ENCODE results near the gene MAGI2.
A peak's percentile ranks its signal among the peaks of the same experiment; 100 is the strongest.

MAGI2 gene

DNA sequence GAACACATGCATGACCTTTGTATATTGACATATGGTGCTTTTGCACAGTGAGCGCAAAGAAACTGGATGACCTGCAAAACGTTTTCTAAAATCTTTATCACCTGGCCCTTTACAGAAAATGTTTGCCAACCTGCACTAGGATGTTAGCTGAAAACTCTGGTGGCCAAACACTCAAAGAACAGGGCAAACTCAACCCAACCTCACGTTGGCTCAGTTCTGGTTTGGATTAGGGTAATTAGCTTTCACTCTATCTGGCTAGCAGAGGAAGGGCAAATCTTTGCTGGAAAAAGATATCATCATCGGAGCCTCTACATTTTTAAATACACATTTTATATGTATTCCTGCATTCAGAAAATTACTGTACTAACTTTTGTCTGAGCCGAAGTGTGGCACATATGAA lies 966.0 kb downstream of the MAGI2 start:
- DNase-seq (ENCODE audit: low spot score) = no peak

DNA sequence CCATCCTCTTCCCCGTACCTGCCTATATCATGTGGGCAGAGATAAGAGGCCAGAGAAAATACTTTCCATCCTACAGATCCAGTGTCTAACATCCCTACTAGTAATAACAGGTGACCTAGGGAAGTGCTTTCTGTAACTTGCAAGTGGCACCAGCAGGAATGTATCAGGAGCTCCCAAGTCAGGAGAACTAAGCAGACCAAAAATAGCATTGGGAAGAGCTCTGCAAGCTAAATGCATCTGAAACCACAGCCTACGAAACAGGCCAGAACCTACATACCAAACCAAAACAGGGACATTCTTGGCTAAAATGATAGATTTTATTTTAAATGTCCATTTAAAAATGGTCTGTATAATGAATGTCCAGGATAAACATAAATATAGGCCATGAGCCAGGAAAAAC lies 974.1 kb downstream of the MAGI2 start:
- DNase-seq (ENCODE audit: low spot score) = no peak

DNA sequence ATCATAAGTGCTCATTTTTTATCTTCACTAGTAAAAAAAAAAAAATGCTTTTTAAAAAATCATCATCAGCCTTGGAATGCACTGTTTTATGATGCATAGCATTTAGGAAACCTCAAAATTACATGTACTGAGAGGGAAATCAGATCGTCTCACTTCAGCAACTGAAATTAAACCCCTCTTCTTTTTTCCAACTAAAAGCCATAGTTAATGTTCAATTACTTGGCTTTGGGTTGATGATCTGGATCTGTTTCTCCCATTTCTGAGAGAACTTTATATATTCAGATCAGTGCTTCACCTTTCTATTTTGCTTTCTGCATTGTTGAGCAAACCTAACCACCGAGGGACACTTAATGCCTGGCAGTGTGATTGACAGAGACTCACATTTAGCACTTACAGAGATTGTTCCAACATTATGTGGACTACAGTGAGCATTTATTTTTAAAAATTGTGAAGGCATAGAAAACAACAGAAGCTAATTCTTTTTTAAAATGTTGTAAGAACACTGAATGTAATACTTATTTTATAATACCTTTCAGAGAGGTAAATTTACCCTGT lies 976.5 kb downstream of the MAGI2 start:
- no peak for DNase-seq (ENCODE audit: low spot score)

DNA sequence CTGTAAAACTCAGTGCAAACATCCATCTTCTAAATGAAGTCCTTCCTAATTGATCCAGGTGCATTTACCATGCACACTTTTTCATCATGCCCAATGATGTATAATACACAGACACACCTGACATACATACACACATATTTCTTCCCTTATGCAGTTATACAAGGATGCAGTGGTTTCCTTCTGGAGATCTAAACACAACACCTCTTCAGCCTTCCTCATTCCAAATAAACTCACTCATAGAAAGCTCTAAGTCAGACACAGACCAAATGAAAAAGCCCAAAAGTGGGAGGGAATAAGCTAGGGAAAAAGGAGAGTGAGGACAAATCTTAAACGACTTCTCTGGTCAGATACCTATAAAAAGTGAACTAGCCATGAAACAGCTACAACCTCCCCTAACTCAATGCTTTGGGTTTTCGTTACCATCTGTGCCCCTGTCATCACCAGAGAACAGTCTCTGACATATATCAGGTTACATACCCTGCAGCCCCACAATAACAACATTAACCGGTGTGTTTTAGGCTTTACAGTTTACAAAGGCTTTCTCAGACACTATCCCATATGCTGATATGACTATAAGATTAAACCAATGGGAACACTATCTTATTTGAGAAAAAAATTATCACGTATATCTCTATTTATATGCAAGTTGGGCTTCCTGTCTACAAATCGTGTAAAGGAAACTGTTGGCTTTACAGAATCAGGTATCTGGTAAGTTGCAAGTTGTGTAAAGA lies 979.7 kb downstream of the MAGI2 start:
- DNase-seq (ENCODE audit: low spot score) = no peak

DNA sequence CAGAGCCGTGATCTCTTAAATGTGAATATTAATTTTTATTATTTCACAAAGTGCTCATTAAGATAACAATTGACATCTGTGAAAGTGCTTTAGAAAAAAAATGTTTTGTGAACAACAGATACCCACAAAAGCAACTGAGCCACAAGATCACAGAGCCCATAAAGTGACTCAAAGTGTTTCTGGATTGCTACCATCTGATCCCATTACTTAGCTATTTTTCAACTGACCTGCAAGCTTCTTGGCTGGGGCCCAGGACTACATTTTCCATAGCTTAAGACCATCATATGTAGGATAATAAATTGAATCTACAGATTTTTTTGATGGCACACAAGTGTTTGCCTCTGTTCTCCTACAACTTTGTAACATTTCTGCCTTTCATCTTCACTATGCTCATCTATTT lies 980.4 kb downstream of the MAGI2 start:
- DNase-seq (ENCODE audit: low spot score) = no peak

DNA sequence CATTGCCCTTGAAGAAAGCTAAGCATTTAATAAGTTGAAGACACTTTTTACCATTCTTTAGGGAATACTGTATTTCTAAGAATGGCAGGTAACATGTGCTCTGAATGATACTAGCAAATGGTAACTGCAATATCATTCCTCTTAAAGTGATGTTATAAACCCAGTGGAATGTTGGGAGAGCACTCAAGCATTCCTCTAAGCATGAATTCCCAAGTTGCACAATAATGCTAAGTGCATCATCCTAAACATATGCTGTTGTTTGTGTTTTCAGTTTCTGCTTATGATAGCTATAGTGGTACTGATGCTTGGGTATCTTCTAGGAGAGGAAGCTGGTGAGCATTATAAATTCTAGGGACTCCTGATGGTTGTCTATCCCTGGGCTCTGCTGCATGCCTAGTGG lies 980.9 kb downstream of the MAGI2 start:
- DNase-seq (ENCODE audit: low spot score) = no peak

DNA sequence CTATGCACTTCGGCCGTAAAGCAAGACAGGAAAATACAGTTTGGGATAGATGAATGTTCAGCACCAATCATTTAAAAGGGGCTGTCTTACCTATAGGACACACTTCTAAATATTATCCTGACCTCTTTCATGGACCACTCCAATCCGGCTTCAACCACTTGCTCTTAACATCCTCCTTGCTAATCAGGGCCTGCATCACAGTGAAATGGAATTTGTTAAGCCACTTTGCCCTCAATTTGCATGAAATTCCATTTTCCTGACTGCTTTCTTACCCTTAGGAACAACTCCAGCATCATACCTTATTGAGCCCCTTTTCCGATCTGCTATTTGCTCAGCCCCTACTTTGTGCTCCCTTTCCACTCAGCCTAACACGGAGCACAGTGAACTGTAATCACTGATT lies 987.6 kb downstream of the MAGI2 start:
- DNase-seq (ENCODE audit: low spot score) = no peak

DNA sequence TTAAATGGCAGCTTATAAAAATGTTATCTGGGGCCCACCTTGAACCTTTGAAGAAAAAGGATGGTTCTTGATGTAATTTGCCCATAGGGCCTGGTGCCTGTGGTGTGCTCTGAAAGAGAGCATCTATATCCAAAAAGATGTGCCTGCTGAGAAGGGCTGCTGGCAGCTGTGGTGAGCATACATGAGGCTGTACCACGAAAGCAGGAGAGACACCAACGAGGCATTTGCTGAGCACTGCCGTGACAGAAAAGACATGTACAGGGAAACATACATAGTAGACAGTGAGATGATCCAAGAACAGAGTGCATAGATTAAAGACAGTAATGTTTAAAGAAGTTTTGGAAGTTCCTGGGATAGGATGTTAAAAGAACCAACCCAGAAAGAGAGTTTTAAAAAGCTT lies 990.4 kb downstream of the MAGI2 start:
- DNase-seq (ENCODE audit: low spot score) = no peak

DNA sequence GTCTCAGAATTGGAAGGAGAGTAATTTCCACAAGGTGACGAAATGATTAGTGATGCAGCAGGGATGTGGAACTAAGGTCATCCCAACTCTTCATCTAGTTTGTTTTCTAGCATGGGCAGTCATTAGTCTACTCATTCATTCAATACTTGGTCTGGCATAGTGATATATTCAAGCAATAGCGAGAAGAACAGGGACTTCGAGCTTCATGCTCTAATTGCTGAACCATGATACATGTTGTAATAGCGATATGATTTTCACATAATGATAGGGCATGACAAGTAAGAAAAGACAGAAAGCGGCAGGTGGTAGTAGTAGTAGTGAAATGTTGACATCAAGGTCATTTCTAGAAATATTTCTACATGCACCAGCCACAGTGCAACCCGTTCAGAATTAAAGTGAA lies 1002.8 kb downstream of the MAGI2 start:
- no peak for DNase-seq (ENCODE audit: low spot score)

DNA sequence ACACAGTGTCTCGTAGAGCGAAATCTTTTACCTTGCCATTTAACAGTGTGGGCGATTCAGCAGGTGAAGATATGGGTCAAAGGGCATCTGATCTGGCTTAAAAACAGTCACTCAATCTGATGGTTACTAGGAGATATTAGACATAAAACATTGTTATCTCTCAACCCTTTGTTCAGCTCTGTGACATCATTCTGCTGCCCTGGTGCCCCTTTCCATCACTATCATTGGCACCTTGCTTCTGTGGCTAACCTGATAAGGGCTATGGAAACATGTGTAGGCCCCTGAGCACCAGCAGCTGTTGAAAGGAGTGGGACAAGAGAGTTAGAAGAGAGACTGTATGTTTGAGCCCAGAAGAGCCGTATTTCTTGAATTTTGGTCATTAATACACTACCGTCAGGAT lies 1004.6 kb downstream of the MAGI2 start:
- no peak for DNase-seq (ENCODE audit: low spot score)

DNA sequence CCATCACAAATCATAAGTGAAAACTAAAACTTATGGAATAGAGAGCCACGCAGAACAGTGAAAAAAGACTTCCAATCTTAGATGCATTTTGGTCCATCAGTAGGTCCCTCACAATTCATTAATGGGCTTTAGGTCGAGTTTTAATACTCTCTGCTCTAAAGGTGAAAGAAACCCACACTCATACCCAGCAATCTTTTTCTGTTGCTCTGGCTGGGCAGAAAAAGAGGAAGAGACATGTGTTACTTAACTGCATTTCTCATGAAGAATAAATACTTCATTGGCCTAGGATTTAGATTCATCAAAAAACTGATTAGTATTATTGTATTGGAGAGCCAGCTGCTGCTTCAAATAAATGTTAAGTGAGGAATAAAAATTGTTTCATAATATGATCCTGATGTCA lies 1009.2 kb downstream of the MAGI2 start:
- no peak for DNase-seq (ENCODE audit: low spot score)

DNA sequence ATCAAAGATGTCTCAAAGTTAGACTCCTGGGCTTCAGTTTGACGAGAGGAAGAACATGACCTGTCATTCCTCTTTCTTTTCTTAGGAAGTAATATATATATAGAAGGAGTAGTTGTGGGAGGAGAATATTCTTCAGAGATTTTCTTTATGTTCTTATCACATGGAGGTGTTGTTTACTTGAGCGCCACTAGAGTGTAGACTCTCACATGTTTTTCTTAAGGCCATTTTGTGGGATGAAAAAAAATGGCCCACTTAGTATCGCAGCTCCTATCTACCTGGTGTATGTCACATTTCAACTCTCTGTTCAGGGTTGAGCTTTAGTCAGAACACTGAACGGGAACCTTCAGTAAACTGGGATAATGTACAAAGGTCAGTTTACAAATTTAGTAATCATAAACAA lies 1009.7 kb downstream of the MAGI2 start:
- no peak for DNase-seq (ENCODE audit: low spot score)

DNA sequence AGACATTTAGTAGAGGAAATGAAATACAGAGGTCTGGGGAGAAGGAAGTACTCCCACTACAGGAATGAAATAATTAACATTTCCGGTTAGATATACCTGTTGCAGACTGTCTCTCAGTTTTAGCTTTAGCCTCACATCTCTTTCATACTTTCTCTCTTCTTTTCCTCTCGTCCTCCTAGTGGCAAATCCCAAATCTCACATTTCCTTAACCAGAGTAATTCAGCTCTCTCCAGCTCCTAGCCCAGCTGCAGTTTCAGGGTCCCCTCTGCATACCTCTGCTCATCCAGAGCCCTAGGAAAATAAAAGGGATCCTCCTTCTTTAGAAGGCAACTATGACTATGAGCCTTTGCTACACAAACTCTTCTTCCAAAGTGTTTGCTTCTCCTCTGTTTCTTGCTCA lies 1011.7 kb downstream of the MAGI2 start:
- DNase-seq (ENCODE audit: low spot score) = no peak

DNA sequence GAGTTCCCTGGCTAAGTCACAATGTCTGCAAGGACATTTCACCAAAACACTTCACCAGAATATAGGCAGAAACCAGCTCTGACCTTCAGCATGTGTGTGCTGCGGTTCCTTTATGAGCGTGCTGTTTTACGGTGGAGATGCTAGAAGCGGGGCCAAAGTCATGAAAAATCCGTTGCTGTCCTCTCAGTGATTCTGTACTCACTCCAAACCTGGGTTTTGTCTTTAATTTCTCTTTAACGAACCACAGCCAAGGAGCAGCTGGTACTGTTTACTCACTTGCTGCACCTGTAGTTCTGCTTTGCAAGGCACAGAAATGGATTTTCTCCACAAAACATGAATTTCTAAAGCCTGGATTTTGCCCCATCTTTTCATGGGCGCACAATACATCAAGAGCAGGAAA lies 1015.0 kb downstream of the MAGI2 start:
- DNase-seq (ENCODE audit: low spot score) = no peak

DNA sequence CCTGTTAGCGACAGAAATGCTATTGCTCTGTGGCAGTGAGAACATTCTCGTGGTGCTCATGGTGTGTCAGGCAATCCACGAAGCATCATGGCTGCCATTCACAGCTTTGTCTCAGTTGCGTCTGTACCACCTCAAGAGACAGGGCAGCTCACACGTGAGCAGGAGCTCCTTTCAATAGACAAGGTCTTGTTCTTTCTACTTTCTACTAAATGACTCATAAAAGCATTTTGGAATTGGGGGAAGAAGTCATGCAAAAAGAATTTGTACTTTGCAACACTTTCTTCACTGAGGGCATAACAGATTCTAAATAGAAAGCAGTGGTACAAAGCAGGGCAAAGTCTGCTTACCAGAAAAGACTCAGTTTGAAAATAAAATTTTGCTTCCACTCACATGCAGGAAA lies 1016.3 kb downstream of the MAGI2 start:
- DNase-seq (ENCODE audit: low spot score) = no peak

DNA sequence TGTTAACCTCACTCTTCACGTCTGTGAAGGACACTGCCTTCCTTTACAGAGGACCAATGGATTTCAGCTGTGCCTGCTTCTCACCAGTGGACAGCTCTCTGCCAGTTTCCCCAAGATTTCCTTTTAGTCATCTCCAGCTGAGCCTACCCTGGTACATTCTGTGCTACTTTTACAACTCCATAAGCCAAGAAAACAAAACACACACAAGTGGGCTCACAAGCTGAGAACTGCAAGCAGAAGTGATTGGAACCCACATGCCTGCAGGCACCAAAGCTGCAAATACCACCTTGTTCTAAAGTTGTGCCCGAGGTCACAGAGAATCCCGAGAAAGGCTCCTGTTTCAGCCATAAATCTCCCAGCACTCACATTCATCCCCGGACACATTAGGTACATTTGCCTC lies 1018.1 kb downstream of the MAGI2 start:
- DNase-seq (ENCODE audit: low spot score) = no peak

DNA sequence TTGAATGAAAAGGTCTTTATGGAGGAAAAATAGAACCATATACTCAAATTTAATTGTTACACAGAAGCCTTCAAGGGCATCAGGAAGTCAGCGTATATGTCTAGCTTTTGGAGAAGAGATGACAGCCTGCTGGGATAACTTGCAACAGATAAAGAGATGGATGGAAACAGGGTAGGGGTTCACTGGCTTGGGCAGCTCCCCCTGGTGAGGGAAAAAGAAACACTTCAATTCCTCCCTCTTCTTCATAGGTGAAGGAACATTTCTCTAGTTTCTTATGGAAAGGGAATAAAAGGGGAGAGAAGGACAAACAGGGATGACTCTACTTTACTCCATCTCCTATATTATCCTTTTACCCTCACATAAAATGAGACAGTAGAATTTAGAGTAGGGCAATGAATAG lies 1019.2 kb downstream of the MAGI2 start:
- DNase-seq (ENCODE audit: low spot score) = no peak

DNA sequence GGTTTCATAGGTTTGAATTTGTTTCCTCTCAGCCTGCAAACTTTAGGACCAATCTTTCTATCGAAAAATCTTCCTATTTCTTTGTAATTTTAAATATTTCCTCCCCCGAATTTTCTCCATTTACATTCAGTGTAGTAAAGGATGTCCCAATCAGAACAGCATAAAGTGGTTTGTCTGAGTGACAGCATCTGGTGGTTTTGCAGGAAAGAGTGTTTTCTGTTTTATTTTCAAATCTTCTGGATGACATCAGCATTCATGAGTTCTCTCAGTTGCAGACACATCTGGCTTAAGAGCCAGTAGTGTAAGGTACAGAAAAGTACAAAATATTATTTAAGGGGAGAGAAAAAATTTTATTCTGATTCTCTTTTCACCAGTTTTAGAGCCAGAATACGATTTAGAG lies 1020.0 kb downstream of the MAGI2 start:
- DNase-seq (ENCODE audit: low spot score) = no peak

DNA sequence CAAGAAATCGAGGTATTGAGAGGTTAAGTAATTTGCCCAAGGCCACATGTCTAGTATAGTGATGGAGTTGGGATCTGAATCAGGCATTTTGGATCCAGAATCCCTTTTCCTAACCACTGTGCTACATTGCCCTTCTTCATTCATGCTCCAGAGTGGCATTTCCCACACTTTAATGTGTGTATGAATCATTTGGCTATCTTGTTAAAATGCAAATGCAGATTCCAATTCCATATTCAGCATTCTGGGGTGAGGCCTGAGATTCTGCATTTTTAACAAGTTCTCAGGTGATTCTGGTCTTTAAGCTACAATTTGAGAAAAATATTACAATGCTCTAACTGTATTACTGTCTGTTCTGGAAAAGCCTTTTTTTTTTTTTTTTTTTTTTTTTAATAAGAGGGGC lies 1023.6 kb downstream of the MAGI2 start:
- no peak for DNase-seq (ENCODE audit: low spot score)

DNA sequence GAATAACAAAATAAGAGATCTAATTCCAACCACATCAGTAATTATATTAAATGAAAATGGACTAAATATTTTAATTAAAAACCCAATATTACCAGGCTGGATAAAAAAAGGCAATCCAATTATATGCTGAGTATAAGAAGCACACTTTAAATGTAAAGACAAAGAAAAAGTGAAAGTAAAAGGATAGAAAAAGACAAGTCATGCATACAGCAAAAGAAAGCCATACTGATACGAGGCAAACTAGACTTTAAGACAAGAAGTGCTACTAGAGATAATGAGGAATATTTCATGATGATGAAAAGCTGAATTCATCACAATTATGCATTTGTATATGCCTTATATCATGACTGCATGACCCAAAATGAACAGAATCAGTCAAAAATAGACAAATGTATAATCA lies 1026.3 kb downstream of the MAGI2 start:
- no peak for DNase-seq (ENCODE audit: low spot score)

DNA sequence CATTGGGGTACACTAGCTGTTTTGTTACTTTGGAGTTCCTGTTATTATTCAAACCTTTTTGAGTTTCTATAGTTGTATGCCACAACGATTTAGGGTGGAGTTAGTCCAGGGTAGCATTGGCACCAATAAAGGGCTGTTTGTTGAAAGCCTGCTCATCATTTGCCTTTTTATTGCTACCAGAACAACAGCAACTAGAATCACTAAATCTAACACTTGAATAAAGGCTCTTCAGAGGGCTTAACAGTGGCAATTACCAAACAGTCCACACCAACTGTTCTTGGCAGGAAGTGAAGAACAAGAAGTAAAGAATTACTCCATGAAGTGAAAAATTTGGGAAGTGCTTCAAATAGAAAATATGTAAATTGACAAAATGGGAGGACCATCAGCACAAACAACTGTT lies 1033.5 kb downstream of the MAGI2 start:
- peak; percentile 61 for DNase-seq (ENCODE audit: low spot score)

DNA sequence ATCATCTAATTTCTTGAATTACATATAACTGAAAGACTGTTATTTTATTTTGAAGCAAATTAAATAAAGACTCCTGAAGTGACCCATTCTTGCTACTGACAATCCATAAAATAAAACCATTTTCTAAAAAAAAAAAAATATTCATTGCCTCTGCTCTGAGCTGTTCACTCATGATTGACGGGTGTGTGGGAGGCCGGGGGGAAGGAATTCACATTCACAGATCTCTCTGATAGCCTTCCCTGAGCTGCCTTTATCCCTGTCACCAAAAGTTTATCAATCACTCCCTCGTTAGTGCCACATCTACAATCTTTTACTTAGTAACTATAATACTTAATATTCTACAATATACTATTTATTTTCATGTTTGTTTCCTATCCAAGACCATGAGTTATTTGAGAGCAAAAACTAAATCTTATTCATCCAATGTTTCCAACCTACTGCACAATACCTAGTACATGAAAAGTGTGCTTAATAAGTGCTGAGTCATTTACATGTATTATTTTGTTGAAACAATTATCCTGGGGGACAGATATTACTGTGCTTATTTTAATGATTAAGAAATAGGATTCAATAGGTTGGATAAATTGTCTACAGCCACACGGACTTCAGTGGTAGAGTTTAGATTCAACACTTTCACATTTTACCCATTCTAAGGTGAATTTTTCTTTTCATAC lies 1036.2 kb downstream of the MAGI2 start:
- peak; percentile 50 for DNase-seq (ENCODE audit: low spot score)

DNA sequence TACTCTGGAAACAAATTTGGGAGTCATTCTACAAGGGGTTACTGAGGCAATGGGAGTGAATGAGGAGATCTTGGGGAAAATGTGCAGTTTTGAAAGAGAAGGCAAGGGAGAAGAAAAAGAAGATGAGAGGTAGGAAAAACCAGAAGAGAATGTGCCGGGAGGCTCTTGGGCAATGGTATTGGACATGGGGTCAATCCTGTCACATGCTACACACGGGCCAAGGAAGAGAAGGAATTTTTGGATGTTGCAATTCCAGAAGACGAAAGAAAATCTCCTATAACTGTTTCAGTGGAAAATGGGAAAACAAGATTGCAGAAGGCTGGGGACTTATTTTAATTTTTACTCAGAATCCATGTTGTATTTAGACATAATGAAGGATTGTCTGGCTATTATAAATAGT lies 1039.9 kb downstream of the MAGI2 start:
- DNase-seq (ENCODE audit: low spot score) = no peak
